ENCODE measurements around the gene SUN5.

Gene SUN5

DNA sequence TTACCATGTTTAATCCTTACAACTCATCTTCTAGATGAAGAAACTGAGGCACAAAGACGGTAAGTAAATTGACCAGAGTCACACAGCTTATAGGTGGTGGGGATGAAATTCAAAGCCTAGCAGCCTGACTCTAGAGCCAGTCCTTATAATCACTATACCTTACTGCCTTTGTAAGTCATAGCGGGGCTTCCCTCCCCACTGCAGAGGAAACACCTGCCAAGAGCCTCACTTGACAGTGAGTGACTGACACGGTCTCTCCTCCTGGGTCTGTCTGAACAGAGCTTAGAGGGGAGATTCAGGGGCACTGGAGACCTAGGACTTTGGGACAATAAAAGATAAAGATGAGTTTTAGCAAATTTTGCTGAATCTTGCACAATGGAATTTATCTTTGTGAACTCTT is 12.8 kb downstream of the SUN5 start:
- no peak for DNase-seq

DNA sequence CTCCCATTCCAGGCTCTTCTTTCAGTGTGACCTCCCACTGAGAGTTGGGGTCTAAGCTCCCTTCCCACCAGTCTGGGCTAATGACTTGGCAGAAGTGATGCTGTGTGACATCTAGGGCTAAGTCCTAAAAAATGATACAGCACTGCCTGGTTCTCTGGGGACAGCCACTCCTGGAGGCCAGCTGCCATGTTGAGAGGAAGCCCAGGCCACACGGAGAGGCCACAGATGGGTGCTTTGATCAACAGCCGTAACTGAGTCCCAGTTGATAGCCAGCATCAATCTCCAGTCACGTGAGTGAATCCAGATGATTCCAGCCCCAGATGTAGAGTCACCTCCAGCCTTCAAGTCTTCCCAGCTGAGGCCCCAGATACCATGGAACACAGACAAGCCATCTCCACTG is 13.8 kb downstream of the SUN5 start:
- DNase-seq = no peak

DNA sequence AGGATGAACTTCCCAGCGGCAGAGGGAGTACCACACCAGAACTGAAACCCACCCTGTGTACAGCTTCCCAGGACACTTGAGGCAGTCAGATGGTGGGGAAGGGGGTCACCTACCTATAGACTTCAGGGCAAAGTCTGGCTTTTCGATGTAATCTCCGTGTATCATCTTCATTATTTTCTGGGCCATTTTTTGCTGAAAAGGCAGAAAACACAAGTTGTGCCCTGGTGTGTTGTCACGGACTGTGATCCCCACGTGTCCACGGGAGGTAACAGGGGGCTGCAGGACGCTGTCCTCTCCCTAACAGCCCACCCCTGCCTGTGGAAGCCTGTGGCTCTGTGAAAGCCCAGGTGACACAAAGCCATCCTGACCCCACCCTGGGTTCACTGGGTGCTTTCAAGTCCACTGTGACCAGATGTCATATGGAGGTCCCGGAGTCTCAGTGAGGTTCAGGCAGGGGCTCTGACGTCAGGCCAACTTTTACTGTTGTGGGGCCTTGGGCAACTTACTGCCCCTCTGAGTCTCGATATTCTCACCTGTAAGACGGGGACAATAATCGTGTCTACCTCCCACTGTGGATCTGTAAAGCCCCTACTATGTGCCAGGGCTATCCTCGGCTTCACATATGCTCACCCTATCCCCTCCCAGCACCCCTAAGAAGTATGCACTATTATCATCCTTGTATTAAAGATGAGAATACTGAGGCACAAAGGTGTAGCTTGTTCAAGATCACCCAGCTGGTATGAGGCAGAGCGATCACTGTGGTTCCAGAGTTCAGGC is 14.5 kb downstream of the SUN5 start:
- no peak for DNase-seq

DNA sequence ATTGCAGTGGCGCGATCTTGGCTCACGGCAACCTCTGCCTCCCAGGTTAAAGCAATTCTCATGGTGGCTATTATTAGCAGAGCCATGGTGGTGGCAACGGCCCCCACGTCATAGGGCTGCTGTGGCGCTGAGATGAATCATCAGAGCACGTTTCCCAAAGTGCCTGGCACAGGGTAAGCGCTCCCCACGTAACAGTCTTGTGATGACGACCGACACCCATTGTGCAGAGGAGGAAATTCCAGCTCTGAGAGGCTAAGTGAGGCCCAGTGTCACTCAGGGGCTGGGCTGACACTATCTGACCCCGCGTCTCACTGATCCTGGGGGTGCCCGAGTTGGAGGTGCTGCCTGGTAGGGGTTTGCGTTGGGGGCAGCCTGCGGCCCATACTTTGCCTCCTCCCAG is 16.2 kb downstream of the SUN5 start:
- DNase-seq = no peak

DNA sequence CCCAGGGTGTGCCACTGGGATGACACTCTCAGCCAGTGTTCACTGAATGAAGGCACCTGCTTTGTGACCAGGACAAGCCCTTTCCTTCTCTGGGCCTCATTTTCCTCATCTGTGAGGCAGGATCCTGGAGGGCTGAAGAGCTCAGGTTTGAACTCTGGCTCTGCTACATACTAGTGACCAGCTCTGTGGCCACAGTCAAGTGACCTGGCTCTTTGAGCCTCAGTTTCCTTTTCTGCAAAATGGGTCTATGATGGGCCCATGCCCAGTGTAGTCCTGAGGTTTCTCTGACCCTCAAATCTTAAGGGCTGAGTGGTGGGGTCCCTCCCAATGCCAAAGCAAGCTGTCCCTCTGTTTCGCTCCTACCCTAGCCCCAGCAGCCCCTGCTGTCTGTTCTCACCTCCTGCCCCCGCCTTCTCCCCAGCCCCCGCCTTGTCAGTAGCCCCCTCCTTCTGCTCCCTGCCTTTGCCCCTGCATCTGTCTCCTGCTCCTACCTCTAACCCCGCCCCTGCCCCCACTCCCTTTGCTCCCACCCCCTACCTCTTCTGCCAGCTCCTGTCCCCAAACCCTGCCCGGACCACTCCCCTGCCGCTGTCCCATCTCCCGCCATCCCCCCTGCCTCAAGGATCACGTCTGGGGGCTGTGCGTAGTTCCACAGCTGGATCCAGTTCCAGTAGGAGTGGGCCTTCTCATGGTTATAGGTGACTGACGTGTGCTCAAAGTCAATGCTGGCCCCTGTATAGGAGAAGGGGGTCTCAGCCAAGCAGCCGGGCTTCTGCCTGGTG is 17.0 kb downstream of the SUN5 start:
- no peak for DNase-seq

DNA sequence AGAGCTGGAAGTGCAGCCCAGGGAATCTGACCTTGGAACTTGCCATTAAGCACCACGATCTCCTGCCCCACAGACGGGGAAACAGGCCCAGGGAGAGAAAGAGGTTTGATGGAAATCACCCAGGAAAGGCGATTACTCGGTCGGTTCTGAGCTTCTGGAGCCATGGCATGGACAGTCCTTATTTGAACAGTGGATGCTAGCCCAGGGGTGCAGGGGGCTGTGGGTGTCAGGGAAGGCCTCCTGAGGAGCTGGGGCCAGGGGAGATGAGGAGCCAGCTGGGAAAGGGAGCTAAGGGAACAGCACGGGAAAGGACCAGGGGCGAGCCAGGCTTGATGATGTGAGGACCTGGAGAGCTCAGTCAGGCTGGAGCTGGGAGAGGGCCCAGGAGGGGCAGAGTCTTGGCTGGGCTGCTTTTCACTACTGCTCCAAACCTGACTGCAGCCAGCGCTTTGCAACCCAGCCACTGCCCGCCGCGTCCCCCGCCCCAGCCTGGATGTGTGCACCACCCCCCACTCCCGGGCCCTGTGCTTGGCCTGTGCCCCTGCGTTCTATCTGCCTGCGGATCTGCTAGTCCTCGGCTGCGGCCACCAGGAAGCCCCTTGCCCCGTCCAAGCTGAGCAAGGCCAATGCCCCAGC is 17.8 kb downstream of the SUN5 start:
- no peak for DNase-seq

DNA sequence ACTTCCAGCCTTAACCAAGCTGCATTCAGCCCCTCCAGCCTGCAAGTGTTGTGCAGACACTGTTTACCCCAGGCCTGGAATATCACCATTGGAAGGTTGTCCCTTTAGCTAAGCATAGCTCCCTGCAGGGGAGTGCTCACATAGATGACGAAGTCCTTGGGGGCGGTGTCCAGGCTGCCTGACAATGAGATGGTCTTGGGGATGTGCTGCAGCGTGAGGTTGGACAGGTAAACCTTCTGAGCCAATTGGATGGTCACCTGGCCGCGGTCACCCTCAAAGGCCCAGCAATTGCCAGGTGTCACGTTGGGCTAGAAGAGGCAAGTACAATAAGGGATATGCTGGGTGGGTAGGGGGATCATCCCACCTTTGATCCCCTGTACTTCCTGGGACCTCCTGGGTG is 18.6 kb downstream of the SUN5 start:
- no peak for DNase-seq

DNA sequence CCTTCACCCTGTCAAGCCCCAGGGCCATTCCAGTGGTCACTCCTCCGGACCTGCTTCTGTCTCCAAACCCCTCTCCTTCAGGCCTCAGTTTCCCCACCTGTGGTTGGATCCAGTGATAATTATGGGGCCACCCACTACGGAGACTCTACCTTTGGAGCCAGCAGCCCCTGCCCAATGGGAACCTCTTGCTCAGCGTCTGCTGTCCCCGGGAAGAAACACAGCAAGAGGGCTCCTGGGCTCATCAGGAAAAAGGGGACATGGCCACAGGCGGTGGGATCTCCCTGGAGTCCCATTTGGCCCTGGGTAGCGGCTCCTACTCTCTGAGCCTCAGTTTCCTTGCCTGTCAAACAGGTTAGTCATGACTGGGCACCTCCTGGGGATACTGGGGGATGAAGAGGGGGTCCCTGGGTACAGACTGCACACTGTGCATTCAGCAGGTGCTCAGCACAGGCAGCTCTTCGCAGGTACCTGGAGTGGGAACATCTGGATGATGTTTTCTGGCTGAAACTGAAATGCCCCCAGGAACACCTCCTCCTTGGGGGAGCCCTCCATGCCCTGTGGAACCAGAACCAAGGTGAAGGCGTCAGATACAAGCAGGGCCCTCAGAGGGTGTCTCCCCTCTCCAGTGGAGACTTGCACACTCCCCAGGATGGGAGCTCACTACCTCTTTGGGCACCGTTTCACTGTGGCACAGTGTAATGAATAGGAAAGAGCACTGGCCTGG is 19.4 kb downstream of the SUN5 start:
- no peak for DNase-seq

DNA sequence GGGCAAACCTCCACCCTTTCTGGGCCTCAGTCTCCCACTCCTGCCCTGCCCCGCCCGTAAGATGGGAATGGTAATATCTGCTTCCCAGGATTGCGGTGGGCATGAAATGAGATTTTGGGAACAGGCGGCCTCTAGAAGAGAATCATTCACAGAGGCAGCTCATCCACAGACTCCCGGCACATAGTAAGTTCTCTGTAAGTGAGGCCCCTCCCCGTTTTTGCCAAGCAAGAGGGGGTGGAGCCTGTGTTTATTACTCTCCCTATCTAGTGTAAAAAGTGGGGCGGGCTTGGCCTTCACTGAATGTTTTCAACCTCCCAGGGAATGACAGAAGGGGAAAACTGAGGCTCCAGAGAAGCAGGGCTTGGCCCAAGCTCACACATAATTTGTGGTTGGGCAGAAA is 20.0 kb downstream of the SUN5 start:
- no peak for DNase-seq

DNA sequence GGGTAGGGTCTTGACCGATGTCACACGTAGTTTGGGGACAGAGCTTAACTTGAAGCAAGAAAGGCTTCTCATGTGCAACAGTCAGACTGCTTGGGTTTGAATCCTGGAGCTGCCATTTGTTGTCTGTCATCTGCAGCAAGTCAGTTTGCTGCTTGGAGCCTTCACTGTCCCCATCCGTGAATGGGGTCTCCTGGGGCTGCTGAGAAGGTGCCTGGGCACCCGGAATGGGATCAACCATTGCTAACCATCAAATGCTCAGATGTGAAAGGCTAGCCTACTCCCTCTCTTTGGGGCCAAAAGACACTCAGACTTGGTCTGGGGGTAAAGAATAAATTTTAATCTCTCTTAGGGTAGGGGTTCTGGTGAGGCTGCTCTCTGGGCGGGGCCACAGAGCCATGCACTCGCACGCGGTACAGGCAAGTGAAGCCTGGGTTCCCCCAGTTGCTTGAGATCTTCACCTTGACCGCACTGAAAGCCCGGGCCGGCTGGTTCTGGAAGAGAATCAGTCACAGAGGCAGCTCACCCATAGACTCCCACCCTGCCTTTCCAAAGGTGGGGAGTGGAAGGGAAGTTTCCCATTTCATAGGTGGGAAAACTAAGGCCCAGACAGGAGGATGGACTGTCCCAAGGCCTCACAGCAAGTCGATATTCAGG is 20.6 kb downstream of the SUN5 start:
- DNase-seq = no peak

DNA sequence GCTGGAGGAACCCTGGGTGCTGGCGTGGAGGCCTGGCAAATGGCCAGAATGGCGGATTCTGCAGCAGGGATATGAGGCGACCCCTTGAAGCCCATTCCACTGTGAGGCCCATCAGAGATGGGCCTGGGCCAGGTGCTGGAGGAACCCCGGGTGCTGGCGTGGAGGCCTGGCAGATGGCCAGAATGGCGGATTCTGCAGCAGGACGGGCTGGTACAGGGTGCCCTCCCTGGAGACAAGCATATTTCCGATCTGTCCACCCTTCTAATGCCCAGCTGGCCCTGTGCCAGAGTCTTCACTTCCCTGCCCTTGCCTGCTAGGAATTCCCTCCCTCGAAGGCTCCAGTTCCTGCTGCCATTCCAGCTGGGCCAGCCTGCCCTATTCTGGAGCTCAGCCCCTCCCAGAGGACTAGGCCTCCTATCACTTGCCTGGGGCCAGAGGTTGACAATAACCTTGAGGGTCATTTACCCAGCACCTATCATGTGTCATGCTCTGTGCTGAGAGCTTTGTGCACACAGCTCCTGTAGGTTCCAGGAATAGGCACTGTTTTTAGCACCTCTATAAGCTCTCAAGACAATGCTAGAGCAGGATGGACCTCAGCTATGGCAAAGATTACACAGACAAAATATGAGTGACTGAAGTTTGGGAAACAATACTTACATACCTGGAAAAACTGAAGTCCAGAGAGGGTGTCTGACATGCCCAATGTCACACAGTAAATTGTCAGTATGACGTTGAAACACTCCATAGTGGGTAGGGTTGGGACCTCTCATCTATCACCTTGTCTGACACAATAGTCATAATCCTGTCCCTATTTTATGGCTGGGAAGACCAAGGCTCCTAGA is 21.4 kb downstream of the SUN5 start:
- DNase-seq = no peak

DNA sequence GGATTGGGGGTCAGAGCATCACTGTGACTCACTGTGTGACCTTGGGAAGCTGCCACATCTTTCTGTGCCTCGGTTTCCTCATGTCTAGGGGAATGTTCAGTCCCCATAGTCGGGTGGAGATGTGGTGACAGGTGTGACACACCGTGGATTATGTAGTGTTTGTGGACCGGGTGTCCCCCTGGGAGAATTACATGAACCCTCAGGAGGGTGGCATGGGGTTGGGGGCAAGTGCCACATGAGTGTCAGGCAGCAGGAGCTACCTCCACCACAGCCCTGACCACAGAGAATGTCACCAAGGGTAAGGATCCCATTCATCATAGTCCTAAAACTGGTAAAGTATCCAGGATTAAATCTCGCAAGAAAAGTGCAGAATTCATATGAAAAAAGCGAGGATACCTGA is 23.2 kb downstream of the SUN5 start:
- DNase-seq = no peak

DNA sequence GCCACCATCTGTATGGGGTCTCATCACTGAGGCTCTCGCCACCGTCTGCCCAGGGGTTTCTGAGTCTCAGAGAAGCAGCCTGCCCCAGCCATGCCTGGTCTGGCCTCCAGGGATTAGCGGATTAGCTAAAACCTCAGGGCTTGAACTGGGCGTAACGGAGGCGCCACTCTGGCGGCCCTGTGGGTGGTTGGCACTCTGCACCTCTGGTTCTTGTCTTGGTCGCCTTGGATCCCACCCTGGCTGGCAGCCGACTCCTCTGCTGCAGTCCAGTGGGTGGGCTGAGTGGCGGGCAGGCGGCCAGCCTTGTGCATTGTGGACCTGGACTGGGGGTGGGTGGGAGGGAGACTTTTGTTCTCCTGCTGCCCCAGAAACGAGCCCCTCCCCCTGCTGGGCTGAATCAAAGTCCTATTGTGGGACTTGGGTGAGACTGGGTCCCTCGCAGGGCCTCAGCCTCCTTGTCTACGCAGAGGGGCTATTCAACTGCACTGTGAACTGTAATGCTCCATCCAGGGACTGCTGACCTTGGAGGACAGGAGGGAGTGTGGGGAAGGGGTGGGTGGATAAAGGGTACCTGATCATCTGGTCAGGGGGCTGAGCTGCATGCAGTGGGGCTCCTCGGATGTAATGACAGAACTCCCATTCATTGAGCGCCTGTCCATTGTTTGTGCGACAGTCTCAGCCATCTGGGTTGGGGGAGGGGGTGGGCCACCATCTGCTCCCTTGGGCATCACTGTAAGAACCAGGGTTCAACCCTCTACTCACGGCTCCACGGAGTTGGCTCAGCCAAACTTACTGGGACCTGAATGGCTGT is 23.9 kb downstream of the SUN5 start:
- no peak for DNase-seq

DNA sequence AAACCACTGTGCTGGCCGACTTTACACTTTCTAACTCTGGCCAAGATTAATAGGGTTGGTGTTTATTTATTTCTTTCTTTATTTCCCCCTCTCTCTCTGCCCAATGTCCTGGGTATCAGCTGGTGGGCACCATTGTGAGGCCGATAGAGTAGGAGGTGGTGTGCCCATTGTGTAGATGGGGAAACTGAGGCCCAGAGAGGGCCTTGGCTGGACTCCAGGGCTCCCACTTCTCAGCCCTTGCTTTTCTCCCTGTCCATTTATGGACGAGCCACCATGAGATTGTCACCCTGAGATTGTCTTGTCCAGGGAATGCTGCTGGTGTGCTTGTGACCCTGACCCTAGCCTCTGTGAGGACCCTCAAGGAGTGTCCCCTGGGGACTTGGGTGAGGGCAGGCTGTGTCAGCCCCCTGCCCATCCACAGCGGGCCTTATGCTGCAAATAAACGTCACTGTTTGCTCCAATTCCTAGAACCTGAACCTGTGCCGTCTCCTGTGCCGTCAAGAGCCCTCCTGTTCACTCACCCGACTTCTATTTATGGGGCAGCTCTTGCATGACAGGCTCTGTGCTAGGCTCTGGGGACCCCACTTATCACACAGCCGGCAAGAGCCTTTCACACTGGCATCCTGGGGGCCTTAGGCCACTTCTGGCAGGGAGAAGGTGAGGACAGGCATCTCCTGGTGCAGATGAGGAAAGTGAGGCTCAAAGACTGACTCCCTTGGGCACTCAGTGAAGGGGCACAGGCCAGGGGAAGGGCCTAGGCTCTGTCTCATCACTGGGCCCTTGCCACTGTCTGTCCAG is 24.8 kb downstream of the SUN5 start:
- DNase-seq = no peak

DNA sequence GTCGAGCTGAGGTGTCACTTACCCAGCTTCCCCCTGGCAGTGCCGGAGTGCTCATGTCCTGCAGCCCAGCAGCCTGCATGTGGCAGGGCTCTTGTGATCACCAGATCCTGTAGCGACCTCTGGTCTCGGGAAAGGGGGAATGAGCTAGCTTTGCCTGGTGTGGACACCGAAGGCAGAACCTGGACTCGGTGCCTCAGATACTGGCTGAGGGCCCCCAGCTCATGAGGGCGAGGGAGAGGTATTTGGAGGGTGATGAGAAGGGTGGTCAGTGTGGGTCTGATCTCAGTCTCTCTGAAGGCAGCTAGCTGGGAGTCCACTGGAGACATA is 26.3 kb downstream of the SUN5 start:
- no peak for DNase-seq

DNA sequence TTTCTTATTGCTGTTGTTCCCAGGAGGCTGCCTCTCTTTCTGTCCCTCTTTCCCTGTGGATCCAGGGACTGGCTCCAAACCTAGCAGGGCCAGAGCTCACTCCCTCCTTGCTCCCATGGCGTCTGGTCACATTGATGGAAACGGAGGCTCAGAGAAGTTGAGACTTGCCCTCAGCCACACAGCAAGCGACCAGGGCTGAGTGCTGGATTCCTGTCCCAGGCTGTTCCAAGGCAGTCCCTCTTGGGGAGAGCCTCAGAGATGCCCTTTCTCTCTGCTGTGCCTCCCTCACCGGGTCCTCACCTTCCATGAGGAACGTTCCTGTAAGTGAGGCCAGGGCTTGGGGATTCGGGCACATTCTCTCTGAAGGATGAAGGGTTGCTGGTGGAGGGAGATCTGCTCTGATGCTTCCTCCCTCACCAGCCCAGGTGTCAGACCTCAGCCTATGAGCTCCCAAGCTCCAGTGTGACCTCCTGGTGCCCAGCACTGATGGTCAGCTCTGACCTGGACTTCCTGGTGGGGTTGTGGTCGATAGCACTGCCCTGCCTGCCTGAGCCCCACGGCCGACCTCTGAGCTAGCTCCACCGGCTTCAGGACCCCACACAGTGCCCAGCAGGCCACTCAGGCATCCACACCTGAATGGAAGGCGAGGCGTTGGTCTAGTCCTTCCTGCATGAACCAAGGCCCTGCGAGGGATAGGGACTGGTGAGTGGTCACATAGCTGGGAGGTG is 26.8 kb downstream of the SUN5 start:
- DNase-seq = no peak

DNA sequence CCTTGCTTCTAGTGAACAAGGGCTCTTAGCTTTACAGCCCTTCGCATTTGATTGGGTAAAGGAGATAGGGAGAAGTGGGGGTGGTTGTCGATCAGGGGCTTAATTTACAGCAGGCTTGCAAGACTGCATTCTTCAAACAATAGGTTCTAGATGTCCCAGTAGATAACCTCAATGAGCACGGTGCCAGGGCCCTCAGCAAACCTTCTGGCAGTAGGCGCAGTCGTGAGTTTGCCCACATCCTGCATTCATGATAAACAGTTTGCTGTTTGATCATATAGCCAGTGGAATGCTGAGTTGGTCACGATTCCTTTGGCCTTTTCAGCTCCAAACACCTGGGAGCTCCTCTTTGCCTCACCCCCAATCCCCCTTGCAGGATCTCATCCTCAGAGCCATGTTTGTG is 27.5 kb downstream of the SUN5 start:
- no peak for DNase-seq

DNA sequence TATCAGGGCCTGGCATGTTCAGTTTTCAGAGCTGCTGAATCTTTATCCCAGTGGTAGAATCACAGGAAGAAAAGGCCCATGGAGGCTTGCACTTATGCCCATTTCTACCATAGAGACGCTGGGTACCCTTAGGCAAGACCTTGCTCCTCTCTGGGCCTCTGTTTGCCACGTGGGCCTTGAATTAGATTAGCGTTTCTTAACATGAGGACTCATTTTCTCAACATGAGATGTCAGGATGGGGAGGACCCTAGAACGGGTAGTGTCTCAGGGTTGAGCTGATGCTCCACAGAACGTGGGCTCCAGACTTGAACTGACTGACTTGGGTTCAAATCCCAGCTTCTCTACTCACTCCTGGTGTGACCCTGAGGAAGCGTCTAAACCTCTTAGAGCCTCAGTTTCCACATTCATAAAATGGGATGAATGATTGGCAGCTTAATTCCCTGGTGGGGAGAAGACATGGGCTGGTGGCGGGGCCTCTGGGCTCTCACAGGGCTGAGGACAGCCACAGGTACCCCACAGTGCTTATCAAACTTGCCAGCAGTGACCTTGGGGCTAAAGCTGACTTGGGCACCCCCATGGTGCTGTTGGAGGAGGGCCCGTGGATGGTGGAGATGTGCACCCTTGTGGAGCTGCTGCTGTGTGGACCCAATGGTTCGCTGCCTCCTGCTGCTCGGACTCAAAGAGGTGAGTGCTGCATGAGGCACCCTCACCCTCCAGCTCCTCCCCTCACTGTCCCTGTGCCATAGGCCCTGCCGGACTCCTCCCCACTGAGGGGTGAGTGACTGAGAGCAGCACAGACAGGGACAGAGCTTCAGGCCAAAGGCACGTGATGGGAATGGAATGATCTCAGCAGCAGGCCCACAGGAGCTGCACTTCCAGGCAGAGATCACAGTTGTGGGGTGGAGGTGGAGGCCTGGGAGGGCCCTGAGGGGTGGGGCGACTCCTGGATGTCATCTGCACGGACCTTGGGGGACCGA is 28.2 kb downstream of the SUN5 start:
- DNase-seq = no peak
